ENCODE measurements around the gene ELOVL3. TPM values are rescaled to one million over a fixed set of nuclear protein-coding genes. Genes with fewer than 3 reads are reported as not detected.

Gene ELOVL3
- total RNA-seq, 1 donor from 2014 or later = not detected

GRCh38 chr10:102262744-102263370 is 36.8 kb downstream of the ELOVL3 start:
- ChIA-PET CTCF (interaction anchor here (0.9 to 1.6 kb wide), 2 partner anchors 33 to 73 kb away, joined by 3 read pairs; no protein-coding TSS in a partner anchor), POLR2A (interaction anchor here (0.6 kb wide), 1 partner anchor 396 kb away, joined by 3 read pairs; no protein-coding TSS in a partner anchor)
- TF ChIP-seq CTCF (IDR thresholded peaks at IDR 0.05) = no peak
- H3K4me1 Mint-ChIP-seq = peaks cover 12% of the 10 kb centered on the region
- H3K36me3 Mint-ChIP-seq (ENCODE audit: low read depth) = peaks cover 68% of the 10 kb centered on the region
- no peaks in the 10 kb centered on the region for H3K27me3 Mint-ChIP-seq
- no peaks in the 10 kb centered on the region for H3K9me3 Mint-ChIP-seq
- intact Hi-C loops (cut with micrococcal nuclease) = no loop called here
- ATAC-seq (ENCODE audit: low read depth) (no peak), DNase-seq (no peak)
- no peak overlapping the region for H3K27ac Mint-ChIP-seq
- H3K4me3 Mint-ChIP-seq = no peak overlapping the region

- H3K27me3 Mint-ChIP-seq = no peaks in the 10 kb centered on the region
- ATAC-seq (ENCODE audit: low read depth) (no peak), DNase-seq (no peak)
- H3K4me1 Mint-ChIP-seq = peaks cover 21% of the 10 kb centered on the region
- CTCF ChIA-PET = interaction anchor here (1.6 kb wide), 1 partner anchor 34 kb away, joined by 3 read pairs; no protein-coding TSS in a partner anchor
- H3K4me3 Mint-ChIP-seq = no peak overlapping the region
- POLR2A ChIA-PET = no interaction called here
- no peak for TF ChIP-seq CTCF (IDR thresholded peaks at IDR 0.05)
- no peak overlapping the region for H3K27ac Mint-ChIP-seq
- no peaks in the 10 kb centered on the region for H3K9me3 Mint-ChIP-seq
- intact Hi-C loops (cut with micrococcal nuclease) = no loop called here
- H3K36me3 Mint-ChIP-seq (ENCODE audit: low read depth) = peaks cover 71% of the 10 kb centered on the region
Observed at GRCh38 chr10:102264371-102264770, 38.3 kb downstream of the ELOVL3 start.

- Mint-ChIP-seq H3K36me3 (ENCODE audit: low read depth) (peaks cover 55% of the 10 kb centered on the region), H3K4me3 (no peak overlapping the region), H3K4me1 (peaks cover 23% of the 10 kb centered on the region), H3K27ac (no peak overlapping the region), H3K27me3 (no peaks in the 10 kb centered on the region), H3K9me3 (no peaks in the 10 kb centered on the region)
- DNase-seq = no peak
- intact Hi-C loops (cut with micrococcal nuclease) = no loop called here
- ATAC-seq (ENCODE audit: low read depth) = no peak
- ChIA-PET POLR2A (interaction anchor here (0.6 kb wide), 1 partner anchor 151 kb away, joined by 3 read pairs; no protein-coding TSS in a partner anchor), CTCF (interaction anchor here (1.3 to 1.6 kb wide), 2 partner anchors 35 to 86 kb away, joined by 3 read pairs; no protein-coding TSS in a partner anchor)
- TF ChIP-seq CTCF (IDR thresholded peaks at IDR 0.05) = no peak
Observed at GRCh38 chr10:102266670-102267069, 40.6 kb downstream of the ELOVL3 start.

- peaks cover 49% of the 10 kb centered on the region for H3K36me3 Mint-ChIP-seq (ENCODE audit: low read depth)
- no peak overlapping the region for H3K4me3 Mint-ChIP-seq
- peak overlapping the region; percentile 35 for H3K27ac Mint-ChIP-seq
- POLR2A ChIA-PET = no interaction called here
- no peaks in the 10 kb centered on the region for H3K9me3 Mint-ChIP-seq
- intact Hi-C loops (cut with micrococcal nuclease) = no loop called here
- TF ChIP-seq CTCF (IDR thresholded peaks at IDR 0.05) = no peak
- H3K4me1 Mint-ChIP-seq = peaks cover 26% of the 10 kb centered on the region
- DNase-seq = no peak
- ATAC-seq (ENCODE audit: low read depth) = no peak
- H3K27me3 Mint-ChIP-seq = no peaks in the 10 kb centered on the region
- CTCF ChIA-PET = interaction anchor here (1.4 kb wide), 1 partner anchor 83 kb away, joined by 3 read pairs; no protein-coding TSS in a partner anchor
Observed at GRCh38 chr10:102267748-102268147, 41.6 kb downstream of the ELOVL3 start.

- no peaks in the 10 kb centered on the region for H3K9me3 Mint-ChIP-seq
- H3K27ac Mint-ChIP-seq = peak overlapping the region; percentile 35
- TF ChIP-seq CTCF (IDR thresholded peaks at IDR 0.05) = no peak
Observed at GRCh38 chr10:102268375-102268888, 42.3 kb downstream of the ELOVL3 start.

More at GRCh38 chr10:102268375-102268888, 42.3 kb downstream of the ELOVL3 start:
- peaks cover 43% of the 10 kb centered on the region for H3K36me3 Mint-ChIP-seq (ENCODE audit: low read depth)
- no peak for DNase-seq
- peaks cover 28% of the 10 kb centered on the region for H3K4me1 Mint-ChIP-seq
- intact Hi-C loops (cut with micrococcal nuclease) = no loop called here
- POLR2A ChIA-PET = no interaction called here
- H3K27me3 Mint-ChIP-seq = no peaks in the 10 kb centered on the region
- CTCF ChIA-PET = interaction anchor here (1.4 kb wide), 1 partner anchor 83 kb away, joined by 3 read pairs; no protein-coding TSS in a partner anchor
- no peak overlapping the region for H3K4me3 Mint-ChIP-seq
- ATAC-seq (ENCODE audit: low read depth) = no peak
